NK-92 treated with Interleukin-12 subunit alpha and Interleukin-12 subunit beta, amount 100 ng/mL, for 24 hours (cell line): ENCODE measurements around the gene PTPRE.
A peak's percentile ranks its signal among the peaks of the same experiment; 100 is the strongest.

Experiments used
- DNase-seq: peaks from one replicate; lab custom pipeline; 2025; lab: John Stamatoyannopoulos, UW

Gene PTPRE

DNA sequence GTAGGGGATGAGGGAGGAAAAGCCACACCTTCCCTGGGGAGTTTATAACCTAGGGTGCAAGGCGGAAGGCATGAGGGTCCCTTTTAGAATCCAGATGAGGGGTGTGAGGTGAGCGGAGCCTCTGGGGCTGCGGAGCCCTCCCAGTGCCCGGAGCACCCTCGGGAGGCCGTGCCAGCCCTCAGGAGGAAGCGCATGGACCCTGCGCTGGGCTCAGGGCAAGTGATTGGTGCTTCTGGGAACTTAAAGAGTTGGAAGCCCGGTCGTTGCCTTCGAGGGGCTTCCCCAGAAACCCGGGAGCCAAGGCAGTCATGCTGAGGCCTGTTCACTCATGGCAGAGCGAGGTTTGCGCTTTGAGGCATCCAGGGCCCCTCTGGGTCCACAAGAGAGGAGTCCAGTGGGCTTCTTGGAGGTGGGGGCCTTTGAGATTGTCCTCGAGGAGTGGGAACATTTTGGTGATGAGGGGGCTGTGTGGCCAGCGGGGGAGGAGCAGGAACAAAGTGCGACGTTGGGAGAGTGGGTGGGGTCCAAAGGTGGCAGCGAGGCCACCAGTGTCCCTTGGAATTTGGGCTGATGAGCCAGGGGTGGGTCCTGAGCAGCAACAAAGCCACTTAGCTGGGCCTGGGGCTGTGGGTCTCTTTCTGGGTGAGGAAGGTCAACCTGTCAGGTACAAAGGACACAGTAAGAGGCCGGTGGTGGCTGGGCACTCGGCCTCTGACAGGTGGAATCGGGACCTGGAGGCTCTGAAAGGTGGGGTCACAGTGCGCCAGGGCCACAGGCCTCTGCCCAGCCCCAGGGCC is 139.5 kb downstream of the PTPRE start:
- DNase-seq = no peak

DNA sequence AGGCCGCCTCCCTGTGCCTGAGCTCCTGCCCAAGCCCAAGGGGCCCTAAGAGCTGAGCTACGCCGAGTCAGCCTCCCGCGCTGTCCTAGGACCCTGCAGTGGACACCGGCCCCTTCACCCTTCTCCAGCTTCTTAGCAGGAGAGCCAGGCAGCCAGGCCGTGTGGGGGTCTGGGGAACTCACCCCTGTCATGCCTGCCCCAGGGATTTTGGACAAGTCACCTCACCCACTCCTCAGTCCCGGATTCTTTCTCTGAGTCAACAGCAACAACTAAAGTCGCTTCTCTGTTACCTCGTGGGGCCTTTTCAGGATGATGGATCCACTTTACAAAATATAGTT is 140.0 kb downstream of the PTPRE start:
- DNase-seq = no peak

DNA sequence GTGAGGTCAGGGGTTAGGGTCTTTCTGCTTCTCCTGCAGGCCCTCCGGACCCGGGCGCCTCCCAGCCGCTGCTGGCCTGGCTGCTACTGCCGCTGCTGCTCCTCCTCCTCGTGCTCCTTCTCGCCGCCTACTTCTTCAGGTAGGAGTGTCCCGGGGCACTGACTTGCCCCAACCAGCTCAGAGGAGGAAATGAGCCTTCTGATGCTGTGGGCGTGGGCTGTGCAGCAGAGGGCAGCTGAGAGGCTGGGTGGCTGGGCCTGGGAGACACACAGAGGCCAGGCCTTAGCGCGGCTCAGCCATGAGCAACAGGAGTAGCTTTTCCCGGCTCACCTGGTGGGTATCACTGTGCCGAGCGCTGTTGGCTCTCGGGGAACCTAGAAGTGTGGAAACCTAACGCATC is 140.4 kb downstream of the PTPRE start:
- DNase-seq = peak; percentile 85

DNA sequence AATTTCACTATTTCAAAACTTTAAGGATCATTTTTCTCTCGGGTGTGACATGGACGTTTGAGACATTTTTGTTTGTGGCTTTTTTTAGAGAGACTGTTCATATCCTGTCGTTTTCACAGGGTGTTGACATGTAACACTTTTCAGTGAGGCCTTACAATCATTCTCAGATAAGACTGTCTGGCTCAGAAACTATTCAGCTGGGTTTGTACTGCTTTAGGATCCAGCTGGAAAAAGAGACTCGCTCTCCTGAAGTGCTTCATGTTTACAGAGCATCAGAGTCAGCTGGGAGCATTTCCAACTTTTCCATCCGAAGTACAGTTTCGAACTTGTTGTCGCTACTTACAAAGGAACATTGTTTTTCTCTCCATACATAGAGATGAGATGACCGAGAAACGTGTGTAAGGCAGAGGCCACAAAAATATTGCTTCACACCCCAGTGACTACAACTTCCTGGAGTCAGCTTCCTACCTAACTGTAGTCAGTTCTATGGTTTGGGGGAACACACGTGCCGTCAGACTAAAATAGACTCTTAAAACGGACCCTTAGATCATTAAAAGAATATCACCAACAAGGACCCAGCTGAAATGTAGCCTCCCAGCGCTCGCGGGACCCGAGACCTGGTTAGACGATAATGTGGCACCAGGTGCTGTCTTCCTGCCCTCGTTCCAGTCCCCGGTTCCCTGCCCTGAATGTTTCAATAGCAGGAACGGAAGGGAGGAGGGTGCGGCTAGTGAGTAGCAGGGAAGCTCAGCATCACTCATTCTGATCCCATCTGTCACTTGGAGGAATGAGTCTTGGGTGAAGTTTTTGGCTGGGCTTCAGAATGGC is 141.3 kb downstream of the PTPRE start:
- DNase-seq = peak; percentile 49

DNA sequence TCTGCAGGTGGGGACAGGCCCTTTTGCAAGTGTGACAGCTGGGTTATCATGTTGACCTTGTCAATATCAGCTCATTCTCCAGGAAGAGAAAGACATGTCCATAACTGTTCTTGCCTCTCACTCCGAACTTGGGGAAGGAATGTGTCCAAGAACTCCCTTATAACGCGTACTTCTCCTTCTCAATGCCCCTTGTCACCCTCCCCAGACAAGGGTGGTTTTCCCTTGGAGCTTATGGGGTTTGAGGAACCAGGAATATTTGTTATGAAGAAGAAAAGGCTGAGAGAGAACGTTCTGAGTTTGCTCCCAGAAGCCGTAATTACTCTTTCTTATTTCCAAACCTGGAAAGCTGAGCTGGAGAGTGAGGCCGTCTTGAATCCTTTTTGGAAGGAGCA is 141.9 kb downstream of the PTPRE start:
- DNase-seq = no peak

DNA sequence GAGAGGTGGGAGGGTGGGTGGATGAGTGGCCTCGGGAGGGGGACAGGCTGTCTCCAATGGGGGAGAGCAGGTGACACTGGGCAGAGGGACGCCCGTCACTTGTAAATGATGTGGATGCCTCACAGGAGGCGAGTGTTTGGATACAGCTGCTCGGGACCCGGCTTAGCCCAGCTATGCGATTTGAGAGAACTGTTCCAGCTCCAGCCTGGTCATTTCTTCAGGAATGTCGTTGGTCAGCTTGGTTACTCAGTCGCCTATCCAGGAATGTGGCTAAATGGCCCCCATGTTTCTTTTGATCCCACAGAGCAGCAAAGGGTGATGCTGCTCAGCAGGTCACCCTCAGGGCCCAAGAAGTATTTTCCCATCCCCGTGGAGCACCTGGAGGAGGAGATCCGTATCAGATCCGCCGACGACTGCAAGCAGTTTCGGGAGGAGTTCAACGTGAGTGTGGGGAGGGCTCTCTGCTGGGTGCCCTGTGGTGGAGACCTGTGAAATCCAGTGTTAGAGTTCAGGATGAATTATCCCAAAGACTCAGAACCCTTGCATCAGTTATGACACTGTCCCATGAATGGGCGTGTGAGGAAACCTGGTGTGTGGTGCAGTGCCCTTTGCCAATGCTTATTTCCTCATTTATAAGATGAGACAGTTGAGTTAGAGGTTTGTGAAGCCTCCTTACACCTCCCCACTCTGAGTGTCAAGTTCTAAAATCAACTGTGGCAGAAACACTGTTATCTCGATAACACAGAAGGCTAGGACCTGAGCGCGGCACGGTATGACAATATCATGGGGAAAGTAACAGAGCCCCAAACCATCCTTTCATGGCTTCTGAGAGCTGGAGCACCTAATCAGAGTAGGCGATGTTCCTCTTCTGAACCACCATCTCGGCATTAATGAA is 142.6 kb downstream of the PTPRE start:
- no peak for DNase-seq

- DNase-seq = no peak
Observed at GRCh38 chr10:128050121-128050516, 143.2 kb downstream of the PTPRE start.

GRCh38 chr10:128050936-128051335 is 144.0 kb downstream of the PTPRE start:
- DNase-seq = no peak

DNA sequence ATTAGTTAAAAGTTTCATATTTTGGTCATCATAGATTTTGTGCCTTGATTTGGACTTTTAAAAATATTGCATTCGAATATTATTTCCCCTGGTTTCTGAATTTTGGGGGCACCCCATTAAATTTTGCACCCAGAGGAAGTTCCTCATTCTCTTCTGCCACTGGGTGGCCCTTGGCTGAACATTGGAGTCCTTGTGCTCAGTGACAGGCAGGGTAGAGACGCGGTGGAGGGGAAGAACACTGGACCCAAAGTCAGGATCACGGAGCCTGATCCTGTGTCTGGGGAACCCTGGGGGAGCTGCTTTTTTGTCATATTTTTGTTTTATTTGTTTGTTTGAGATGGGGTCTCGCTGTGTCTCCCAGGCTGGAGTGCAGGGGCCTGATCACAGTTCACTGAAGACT is 144.6 kb downstream of the PTPRE start:
- no peak for DNase-seq

GRCh38 chr10:128052696-128053095 is 145.8 kb downstream of the PTPRE start:
- no peak for DNase-seq

GRCh38 chr10:128053356-128053755 is 146.5 kb downstream of the PTPRE start:
- DNase-seq = no peak

GRCh38 chr10:128054163-128054970 is 147.5 kb downstream of the PTPRE start:
- no peak for DNase-seq

DNA sequence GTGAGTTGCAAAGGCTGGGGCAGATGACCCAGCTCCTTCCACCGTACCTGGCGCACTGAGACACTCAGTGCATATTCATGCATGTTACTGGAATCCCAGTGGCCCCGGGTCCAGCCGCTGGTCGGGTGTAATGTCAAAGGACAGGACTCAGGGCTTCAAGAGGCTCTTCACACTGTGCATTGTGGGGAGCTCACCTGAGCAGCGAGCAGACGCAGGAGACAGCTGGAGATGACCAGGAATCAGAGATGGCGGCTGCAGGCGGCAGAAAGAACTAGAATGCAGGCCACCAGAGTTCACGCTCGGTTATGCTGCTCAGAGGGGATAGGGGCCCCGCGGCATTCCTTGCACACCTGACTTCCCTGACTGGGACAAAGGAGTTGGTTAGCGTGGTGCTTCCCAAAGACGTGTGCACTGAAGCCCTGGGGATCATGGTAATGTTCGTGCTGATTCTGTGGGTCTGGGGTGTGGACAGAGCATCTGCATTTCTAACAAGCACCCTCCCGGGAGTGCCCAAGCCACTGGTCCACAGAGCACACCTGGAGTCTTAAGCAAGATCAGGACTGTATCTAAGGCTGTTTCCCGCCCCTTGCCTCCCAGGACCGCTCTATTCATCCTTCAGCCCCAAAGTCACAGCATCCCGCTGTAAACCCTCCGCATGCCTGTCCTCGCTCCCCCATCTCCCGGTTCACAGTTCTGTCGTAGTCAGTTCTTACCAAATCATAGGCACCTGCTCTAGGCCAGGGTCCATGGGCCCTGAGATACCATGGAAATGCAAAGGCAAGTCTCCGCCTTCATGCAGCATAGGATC is 148.4 kb downstream of the PTPRE start:
- DNase-seq = no peak

GRCh38 chr10:128056303-128057050 is 149.6 kb downstream of the PTPRE start:
- DNase-seq = no peak

DNA sequence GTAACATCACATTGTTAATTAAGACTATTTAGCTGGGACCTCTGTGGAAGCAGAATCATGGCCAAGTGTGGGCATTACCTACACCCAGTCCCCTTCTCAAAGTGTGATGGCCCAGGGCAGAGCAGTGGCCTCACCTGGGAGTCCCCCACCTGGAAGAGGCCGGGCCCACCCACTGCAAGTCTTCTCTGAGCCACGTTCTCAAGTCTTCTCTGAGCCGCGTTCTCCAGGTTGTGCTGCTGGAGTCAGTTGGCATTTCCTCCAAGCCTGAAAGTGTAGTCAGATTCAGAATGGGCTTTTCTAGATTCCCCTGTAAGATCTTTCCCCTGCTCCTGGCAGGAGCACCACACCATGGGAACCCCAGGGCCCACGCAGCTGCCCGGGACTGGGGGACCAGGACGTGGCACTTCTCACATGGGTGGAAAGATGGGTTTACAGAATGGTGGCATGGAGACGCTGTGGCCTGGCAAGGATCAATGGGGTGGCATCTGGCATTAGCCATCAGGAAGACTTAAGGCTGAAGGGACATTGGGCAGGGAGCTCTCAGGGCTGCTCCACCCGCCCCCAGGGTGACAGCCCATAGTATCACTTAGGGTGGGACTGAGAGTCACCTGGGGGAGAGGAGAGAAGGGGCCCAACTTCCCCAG is 151.3 kb downstream of the PTPRE start:
- no peak for DNase-seq

GRCh38 chr10:128058750-128059134 is 151.8 kb downstream of the PTPRE start:
- DNase-seq = no peak

GRCh38 chr10:128059266-128059981 is 152.5 kb downstream of the PTPRE start:
- DNase-seq = no peak

- no peak for DNase-seq
Observed at GRCh38 chr10:128059982-128060293, 153.0 kb downstream of the PTPRE start.
